DMS114 treated with DMSO at 0.1 percent for 48 hours (cell line): Measurements from ENCODE around the gene RBBP5.

Source experiments
- DNase-seq: peaks from one replicate; lab custom pipeline; 2025; ENCODE audit not compliant: unreplicated experiment; lab: John Stamatoyannopoulos, UW

RBBP5 gene

DNA sequence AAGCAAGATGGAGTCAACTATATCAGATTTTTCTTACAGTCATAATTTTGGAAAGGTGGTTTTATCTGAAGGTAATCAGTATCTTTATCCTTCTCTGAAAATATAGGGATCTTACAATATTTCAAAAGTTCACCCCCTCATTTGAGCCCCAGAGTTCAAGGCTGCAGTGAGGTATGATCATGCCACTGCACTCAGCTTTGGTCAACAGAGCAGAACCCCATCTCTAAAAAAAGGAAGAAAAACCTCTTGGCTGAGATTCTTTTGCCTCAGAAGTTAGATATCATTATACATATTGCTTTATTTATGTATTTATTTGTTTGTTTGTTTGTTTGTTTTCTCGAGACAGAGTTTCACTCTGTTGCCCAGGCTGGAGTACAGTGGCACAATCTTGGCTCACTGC, 11.5 kb upstream of the RBBP5 start:
- no peak for DNase-seq

GRCh38 chr1:205129447-205130029, 7.8 kb upstream of the RBBP5 start:
- no peak for DNase-seq

- DNase-seq, result no peak
Observed at GRCh38 chr1:205128050-205128449, 6.3 kb upstream of the RBBP5 start.

DNA sequence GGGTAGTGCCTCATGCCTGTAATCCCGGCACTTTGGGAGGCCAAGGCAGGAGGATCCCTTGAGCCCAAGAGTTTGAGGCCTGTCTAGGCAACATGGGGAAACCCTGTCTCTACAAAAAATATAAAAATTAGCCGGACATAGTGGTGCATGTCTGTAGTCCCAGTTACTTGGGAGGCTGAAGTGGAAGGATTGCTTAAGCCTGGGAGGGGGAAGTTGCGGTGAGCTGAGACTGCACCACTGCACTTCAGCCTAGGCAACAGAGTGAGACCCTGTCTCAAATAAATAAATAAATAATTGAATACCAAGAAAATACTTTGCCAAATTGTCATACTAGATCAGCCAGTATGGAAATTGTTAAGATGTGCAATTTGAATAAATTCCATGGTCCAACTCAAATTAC, 5.9 kb upstream of the RBBP5 start:
- no peak for DNase-seq

- DNase-seq, result no peak
Observed at GRCh38 chr1:205124726-205125125, 2.9 kb upstream of the RBBP5 start.

GRCh38 chr1:205122489-205122882, 708 bp upstream of the RBBP5 start:
- DNase-seq, result no peak

DNA sequence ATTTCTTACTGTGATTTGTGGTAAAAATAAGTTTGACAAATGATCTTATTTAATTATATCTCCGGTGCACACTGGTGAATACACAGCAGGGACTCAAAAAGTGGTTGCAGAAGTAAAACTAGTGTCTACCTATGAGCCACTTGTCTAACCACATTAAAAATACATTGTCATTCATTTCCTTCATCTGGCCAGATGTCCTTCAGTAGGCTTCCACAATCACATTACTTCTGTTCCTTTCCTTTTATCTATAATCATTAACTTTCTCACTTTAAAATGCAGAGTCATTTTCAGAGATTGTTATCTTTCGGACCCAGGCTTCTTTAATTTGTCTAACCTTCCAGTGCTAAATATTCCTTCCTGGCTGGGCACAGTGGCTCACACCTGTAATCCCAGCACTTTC, 3.0 kb downstream of the RBBP5 start:
- no peak for DNase-seq

GRCh38 chr1:205111354-205111753, 10.4 kb downstream of the RBBP5 start:
- DNase-seq, result no peak

DNA sequence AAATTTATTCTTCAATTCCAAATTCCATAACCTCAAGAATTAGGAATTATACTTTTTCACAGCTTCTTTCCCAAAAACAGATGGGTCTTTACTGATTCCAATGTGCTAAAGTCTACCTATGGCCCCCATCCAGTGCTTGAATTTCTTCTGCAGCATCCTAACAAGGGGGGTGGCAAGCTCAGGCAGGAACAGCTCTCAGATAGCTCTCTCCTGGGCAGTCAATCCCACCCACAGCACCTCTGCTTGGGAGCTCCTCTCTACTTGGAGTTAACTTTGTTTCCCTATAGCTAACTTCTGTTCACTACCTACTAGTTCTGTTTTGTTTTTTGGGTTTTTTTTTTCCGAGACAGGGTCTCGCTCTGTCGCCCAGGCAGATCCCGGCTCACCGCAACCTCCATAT, 12.1 kb downstream of the RBBP5 start:
- no peak for DNase-seq

DNA sequence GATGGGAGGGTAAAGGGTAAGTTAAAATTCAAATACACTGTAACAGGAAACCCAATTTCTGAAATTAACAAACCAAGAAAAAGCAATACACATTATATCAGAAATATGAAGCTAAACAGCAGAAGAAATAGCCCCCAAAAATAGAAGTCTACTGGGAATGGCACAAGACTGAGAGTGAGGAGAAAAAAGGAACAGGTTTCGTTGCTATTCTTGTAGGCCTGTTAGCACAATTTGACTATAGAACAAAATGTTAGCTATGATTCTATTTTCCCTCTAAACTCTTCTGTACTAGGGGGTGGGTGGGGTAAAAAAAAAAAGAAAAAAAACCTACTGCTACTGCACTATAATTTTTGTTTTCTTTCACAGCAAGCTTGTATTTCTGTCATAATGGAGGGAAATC, 12.5 kb downstream of the RBBP5 start:
- DNase-seq, result no peak

- DNase-seq, result no peak
Observed at GRCh38 chr1:205108464-205108863, 13.3 kb downstream of the RBBP5 start.

GRCh38 chr1:205107327-205107726, 14.5 kb downstream of the RBBP5 start:
- no peak for DNase-seq

- DNase-seq, result no peak
Observed at GRCh38 chr1:205102404-205102803, 19.4 kb downstream of the RBBP5 start.

GRCh38 chr1:205098242-205098641, 23.5 kb downstream of the RBBP5 start:
- DNase-seq, result no peak

- no peak for DNase-seq
Observed at GRCh38 chr1:205095422-205095821, 26.4 kb downstream of the RBBP5 start.

- DNase-seq, result no peak
Observed at GRCh38 chr1:205091043-205091740, 30.6 kb downstream of the RBBP5 start.

DNA sequence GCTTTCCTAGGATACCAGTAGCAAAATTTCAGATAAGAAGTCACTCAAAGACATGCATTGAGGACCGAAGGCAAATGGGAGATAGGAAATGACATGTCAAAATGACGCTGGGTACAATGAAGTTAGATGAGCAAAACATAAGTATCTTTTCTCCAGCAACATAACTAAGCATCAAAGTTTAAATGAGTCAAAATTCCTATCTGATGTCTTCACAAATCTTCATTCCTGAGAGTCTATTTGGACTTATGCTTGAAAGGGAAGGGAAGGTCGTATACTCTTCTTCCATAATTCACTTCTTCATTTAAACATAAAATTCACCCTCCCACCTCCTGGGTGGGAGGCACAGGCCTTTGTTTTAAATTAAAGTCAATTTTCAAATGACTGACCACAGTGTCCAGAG, 33.4 kb downstream of the RBBP5 start:
- DNase-seq, result no peak

- no peak for DNase-seq
Observed at GRCh38 chr1:205084360-205084759, 37.4 kb downstream of the RBBP5 start, which contains the start of gene TMEM81. TMEM81 (minus strand) TSS chr1:205084460; CDS start chr1:205084320, 140 bp downstream.

DNA sequence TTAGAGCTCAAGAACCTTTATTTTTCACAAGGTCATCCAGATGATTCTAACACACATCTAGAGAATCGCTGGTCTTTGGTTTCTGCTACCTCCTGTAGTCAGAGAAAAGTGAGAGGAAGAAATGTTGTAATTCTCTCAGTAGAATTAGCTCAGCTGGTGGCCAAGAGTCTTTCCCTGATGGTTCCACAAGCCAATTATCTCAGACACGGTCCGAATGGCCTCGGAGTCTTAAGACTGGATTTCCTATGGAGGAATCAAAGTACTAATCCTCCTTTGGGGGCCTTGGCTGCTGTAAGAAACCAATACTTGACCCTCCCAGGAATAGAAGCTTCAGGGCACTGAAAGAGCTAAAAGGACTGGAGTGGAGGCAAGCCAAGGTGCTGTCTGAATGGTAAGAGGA, 39.3 kb downstream of the RBBP5 start:
- no peak for DNase-seq

GRCh38 chr1:205077934-205078311, 43.9 kb downstream of the RBBP5 start:
- DNase-seq, result no peak

DNA sequence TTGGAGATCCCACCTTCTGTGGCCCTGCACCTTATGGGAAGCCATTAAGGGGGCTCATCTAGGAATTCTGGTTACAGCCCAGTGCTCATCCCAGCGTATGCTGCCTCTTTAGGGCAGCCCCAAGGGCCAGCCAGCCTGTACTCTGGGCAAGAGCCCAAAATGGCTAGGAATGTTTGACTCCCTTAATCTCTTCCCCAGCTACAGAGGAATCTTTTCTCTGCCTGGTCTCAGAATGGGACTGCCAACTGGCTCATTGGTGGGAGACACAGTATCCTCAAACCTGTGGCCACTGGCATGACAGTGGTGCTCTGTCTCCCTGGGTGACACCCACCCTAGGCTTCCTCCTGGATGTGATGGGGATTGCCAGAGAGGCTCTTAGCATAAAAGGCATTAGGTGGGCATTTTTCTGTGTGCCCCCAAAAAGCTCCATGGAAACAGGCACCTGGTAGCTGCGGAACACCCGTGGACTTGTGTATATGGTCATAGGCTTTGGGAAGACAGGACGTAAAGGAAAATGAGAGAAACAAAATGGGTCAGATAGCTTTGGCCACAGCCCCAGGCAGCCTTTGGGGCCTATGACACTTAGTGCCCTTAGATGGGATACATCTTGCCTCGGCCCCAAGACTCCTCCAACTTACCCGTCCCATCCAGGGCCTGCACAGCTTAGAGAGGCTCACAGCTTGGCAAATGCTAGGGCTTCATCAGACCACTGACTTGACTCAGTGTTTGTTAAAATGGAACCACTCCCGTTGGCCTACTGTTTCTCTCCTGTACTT, 44.4 kb downstream of the RBBP5 start:
- no peak for DNase-seq

DNA sequence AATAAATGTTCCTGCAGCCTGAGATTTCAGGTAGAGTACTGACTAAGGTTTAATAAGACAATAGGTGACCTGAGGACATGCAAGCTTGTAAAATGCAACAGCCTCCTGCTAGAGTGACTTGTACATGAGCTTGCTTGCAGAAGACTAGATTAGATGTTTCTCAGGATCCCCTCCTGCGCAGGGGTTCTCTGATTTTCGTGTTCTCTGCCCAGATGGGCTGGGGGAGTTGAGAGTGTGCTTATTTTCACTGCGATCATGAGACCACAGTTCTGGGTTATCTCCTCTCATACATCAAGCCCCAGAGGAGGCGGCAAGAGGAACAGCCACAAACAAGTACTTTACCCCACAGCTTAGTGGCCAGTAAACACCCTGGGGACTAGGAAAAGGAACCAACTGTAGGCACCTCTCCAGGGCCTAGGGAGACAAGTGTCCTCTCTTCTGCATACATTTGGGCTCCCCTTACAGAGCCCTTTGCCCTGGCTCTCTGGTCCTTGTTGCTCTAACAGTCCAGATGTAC, 45.5 kb downstream of the RBBP5 start:
- DNase-seq, result no peak
